ENCODE measurements around the gene CTDP1.
"Not testable (repeated sequence)": the region's sequence is repeated elsewhere in the genome, so short reads cannot be mapped to it uniquely, and the experiment has no call there.

Gene CTDP1

GRCh38 chr18:79725486-79725885 is 45.9 kb downstream of the CTDP1 start:
- no peak for DNase-seq (ENCODE audit: low spot score)

DNA sequence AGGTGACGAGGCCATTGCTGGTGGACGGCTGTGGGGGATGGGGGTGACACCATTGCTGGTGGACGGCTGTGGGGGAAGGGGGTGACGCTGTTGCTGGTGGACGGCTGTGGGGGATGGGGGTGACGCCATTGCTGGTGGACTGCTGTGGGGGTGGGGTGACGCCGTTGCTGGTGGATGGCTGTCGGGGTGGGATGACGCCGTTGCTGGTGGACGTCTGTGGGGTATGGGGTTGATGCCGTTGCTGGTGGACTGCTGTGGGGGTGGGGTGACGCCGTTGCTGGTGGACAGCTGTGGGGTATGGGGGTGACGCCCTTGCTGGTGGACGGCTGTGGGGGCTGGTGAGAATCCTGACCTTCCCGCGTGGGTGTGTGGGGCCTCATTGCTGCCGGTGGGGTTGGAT is 47.1 kb downstream of the CTDP1 start:
- DNase-seq (ENCODE audit: low spot score) = no peak

DNA sequence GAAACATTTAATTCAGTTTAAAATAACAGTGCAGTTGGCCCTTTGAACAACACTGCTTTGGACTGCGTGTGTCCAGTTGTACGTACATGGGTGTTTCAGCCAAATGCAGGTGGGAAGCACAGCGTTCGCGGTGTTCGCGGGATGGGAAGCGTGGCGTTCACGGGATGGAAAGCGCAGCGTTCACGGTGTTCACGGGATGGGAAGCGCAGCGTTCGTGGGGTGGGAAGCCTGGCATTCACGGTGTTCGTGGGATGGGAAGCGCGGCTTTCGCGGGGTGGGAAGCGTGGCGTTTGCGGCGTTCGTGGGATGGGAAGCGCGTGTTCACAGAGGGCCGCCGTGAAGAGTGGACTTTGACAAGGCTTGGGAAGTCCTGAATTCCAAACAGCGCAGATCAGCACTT is 47.6 kb downstream of the CTDP1 start:
- no peak for DNase-seq (ENCODE audit: low spot score)

DNA sequence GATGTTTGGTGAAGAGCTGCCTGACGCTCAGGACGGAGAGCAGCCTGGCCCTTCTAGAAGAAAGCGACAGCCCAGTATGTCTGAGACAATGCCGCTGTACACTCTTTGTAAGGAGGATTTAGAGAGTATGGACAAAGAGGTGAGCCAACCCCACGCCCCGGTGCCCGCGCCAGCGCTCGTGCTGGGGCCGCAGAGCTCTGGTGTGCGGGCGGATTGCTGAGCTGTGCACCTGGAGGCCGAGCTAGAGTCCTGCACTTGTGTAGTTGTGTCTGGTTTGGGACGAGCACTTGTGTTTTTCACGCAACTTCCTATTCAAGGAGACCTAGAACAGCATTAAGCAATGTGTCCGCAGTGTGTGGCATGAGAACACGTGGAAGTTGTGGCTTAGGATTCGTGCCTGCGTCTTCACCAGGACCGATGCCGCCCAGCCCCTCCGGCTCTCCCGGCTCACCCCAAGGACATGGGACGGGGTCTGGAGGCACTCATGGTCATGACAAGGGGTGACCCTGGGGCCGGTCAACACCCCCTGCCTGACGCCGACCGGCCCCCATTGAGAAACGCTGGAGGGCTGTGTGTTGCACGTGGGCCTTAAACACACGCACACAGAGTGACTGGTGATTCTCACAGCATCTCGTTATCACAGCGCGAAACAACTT is 49.5 kb downstream of the CTDP1 start:
- no peak for DNase-seq (ENCODE audit: low spot score)

DNA sequence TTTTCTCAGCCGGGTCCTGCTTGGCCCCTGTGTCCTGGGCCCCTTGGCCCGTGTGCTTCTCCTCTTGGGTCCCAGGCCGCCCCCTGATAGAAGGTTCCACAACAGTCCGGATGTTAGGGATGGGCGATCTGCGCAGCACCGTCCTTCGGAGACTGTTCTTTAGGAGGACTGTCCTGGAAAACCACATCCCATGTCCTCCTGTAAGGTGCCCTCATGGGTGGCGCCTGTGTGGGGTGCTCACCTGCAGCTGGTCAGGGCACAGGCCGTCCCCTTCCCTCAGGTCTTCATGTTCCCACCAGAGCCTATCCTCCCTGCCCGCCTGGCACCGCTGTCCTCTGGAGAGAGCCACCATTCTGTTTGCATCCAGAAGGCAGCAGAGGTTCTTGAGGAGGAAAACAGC is 50.0 kb downstream of the CTDP1 start:
- DNase-seq (ENCODE audit: low spot score) = no peak

DNA sequence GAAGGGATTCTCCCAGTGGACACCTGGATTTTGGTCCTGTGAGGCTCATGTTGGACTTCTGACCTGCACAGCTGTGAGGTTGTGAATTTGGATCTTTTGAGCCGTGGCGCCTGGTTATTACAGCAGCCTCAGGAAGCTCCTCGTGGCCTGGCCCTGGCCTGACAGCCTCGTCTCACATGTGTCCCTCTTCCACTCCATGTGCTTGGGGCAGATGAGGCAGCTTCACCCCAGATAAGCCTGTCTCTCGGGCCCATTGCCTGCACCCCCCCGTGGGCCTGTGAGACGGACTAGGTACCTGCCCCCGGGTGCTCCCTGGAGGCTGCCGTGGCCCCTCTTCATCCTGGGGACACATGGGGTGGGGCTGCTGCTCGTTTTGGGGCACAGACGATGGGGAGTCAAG is 51.2 kb downstream of the CTDP1 start:
- DNase-seq (ENCODE audit: low spot score) = no peak

DNA sequence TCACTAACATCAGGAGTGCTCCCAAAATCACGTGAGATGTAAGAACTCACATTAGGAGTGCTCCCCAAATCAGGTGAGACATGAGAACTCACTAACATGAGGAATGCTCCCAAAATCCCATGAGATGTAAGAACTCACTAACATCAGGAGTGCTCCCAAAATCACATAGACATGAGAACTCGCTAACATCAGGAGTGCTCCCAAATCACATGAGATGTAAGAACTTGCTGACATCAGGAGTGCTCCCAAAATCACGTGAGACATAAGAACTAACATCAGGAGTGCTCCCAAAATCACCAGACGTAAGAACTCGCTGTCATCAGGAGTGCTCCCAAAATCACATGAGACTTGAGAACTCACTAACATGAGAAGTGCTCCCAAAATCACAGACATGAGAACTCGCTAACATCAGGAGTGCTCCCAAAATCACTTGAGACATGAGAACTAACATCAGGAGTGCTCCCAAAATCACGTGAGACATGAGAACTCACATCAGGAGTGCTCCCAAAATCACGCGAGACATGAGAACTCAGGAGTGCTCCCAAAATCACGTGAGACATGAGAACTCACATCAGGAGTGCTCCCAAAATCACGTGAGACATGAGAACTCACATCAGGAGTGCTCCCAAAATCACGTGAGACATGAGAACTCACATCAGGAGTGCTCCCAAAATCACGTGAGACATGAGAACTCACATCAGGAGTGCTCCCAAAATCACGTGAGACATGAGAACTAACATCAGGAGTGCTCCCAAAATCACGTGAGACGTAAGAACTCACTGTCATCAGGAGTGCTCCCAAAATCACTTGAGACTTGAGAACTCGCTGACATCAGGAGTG is 52.5 kb downstream of the CTDP1 start:
- DNase-seq (ENCODE audit: low spot score) = not testable (repeated sequence)

DNA sequence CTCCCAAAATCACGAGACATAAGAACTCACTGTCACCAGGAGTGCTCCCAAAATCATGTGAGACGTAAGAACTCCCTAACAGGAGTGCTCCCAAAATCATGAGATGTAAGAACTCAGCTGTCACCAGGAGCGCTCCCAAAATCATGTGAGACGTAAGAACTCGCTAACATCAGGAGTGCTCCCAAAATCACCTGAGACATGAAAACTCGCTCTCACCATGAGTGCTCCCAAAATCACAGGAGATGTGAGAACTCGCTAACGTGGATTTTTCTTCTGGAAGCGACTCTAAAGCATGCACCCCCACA is 53.1 kb downstream of the CTDP1 start:
- DNase-seq (ENCODE audit: low spot score) = no peak

- no peak for DNase-seq (ENCODE audit: low spot score)
These were observed 53.6 kb downstream of the CTDP1 start for GRCh38 chr18:79733135-79733701.

DNA sequence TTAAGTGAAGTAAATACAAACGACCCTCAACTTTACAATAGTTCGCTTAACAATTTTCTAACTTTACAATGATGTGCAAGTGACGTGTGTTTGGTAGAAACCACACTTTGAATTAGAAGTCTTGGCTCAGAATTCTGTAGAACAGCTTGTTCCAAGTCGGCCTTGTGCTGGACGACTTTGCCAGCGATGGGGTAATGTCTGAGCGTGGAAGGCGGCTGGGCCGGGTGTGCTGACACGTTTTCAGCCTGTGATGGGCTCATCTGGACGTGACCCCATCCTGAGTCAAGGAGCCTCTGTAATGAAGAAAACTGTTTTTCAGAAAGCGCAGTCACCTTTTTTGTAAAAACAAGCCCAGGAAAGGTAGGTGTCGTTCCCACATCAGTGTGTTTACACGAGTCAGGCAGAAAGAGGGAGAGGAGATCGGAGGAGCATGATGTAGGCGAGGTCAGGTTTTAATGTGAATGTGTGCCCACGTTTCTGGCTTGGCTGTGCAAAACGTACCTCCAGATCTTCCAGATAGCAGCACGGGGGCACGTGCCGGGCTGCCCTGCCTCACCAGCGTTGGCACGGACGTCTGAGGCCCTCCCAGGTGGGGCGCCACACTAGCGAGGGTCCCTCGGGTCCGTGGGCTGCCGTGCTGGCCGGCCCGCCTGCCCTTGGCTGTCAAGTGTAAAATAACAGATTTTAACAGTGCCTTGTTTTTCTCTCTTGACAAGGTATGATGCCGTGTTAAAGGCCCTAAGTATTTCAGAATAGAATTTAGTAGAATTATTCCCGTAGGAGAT is 54.6 kb downstream of the CTDP1 start:
- DNase-seq (ENCODE audit: low spot score) = no peak

GRCh38 chr18:79735071-79735980 is 55.7 kb downstream of the CTDP1 start:
- DNase-seq (ENCODE audit: low spot score) = no peak

DNA sequence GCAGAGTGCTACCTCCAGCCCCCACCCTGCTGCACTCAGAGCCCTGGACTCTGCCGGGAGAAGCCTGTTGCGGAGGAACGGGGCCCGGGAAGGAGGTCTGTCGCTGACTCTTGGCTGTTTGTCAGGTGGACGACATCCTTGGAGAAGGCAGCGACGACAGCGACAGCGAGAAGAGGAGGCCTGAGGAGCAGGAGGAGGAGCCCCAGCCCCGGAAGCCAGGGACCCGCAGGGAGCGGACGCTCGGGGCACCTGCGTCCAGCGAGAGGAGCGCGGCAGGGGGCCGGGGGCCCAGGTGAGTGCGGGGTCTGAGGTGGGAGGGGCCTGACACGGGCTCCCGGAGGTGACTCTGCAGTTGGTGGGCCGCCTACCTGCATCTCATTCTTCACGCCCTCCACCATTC is 56.6 kb downstream of the CTDP1 start:
- DNase-seq (ENCODE audit: low spot score) = no peak

- no peak for DNase-seq (ENCODE audit: low spot score)
These were observed 57.2 kb downstream of the CTDP1 start for GRCh38 chr18:79736846-79737245.

DNA sequence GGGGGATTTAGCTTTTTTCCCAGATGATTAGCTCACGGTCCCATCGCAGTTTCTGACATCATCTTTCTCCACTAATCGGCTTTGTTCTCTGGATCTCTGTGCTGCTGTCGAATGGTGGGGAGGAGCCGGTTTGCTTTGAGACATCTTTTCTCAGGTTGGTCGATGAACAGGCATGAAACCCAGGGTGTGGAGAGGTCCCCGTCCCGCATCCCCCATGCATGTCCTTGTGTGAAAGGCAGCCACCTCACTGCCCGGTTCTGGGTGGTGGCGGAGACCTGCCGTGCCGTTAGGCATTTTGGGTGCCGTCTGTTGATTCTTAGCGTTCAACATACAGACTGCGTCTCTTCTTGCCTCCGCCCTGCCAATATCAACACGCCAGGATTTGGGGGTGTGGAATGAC is 57.8 kb downstream of the CTDP1 start:
- no peak for DNase-seq (ENCODE audit: low spot score)

GRCh38 chr18:79738041-79738461 is 58.4 kb downstream of the CTDP1 start:
- DNase-seq (ENCODE audit: low spot score) = no peak

DNA sequence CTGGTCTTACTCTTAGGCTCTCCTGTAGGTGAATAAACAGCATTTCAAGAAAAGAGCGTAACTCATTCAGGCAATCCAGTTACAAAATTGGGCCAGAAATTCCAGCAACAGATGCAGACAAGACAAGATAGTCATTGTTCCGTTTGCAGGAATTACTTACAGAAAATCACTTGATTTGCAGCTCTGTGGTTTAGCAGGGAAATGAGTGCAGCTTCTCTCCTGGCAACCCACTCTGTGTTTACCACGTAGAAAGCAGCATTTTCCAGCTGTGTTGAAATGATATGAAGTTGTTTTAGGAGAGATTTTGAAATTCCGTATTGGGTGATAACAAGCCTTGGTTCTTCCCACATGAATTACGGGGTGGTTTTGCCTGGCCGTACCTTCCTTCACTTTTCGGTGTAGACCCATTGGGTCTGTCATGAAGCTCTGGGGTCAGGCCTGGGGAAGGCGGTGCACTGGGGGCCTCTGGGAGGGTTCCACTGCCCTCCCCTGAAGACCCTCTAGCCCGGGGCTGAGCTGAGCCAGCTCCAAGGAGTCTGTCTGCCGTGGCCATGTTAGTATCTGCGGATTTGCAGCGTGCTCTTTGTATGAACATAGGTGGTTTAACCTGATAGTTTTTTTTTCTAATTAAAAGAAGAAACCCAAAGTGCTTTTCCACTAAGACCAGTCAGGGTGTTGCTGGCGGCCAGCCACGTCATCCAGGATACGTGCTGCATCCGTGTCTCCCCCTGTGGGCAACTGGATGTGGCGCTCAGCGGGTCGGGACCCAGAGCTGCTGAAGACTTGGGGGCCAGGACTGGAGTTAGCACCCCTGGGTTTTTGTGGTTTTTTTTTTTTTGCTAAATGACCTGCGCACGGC is 59.2 kb downstream of the CTDP1 start:
- DNase-seq (ENCODE audit: low spot score) = peak; percentile 71

DNA sequence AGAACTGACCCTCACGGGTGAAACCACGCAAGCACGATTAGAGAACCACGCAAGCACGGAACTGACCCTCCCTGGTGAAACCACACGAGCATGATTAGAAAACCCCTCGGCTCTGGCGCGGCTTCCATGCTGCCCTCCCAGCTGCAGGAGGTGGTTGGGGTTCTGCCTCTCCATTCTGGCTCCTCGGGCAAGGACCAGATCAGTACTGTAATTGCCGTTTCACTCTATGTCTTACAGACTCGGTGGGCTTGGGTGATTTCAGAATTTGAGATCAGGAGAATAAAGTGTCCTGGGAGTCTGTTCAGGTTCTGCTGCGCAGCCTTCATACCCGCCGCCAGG is 59.8 kb downstream of the CTDP1 start:
- no peak for DNase-seq (ENCODE audit: low spot score)

- not testable (repeated sequence) for DNase-seq (ENCODE audit: low spot score)
These were observed 60.4 kb downstream of the CTDP1 start for GRCh38 chr18:79740047-79740446.

GRCh38 chr18:79740521-79741361 is 61.1 kb downstream of the CTDP1 start:
- no peak for DNase-seq (ENCODE audit: low spot score)

- DNase-seq (ENCODE audit: low spot score) = no peak
These were observed 61.7 kb downstream of the CTDP1 start for GRCh38 chr18:79741362-79741700.
